ENCODE results near the gene SNX32. TPM values are rescaled to one million over a fixed set of nuclear protein-coding genes. Genes with fewer than 3 reads are reported as not detected.

SNX32 gene
- total RNA-seq, 2 donors from 2014 or later, result 0.52 to 0.65 TPM

DNA sequence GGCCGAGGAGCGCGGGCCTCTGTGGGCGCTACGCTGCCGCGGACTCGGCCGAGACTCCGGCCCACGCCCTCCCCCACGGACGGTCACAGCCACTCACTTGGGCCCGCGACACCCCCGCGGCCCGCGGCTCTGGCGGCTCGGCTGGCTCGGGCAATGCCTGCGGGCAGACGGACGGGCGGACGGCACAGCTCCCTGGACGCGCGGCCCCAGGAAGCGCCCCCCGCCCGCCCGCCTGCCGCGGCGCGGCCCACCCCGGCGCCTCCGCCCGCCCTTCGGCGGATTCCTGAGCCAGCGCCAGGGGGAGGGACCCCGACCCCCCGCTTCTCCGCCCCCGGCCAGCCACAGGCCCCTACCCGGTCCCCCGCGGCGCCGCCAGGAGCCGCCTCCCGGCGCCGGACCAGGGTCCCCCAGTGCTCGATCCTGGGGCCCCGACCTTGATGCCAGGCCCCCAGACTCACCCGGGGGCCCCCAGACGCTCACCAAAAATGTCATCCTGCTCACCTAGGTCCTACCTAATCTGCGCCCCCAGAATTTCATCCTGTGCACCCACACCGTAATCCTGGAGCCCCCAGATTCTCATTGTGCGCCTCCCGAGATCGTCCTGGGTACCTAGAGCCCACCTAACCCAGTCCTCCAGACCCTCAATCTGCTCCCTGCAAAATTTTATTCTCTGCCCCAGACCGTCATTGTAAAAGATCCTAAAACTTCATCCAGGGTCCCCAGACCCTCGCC, 39.0 kb downstream of the SNX32 start, which contains the start of gene EFEMP2:
EFEMP2 (minus strand) TSS at position 215 of the 732 bp plus-strand sequence. CDS start 446 bp downstream, outside the sequence.
- intact Hi-C loops (cut with DNase I), result no loop called here
- DNase-seq (ENCODE audit: low spot score), result peak; percentile 83

DNA sequence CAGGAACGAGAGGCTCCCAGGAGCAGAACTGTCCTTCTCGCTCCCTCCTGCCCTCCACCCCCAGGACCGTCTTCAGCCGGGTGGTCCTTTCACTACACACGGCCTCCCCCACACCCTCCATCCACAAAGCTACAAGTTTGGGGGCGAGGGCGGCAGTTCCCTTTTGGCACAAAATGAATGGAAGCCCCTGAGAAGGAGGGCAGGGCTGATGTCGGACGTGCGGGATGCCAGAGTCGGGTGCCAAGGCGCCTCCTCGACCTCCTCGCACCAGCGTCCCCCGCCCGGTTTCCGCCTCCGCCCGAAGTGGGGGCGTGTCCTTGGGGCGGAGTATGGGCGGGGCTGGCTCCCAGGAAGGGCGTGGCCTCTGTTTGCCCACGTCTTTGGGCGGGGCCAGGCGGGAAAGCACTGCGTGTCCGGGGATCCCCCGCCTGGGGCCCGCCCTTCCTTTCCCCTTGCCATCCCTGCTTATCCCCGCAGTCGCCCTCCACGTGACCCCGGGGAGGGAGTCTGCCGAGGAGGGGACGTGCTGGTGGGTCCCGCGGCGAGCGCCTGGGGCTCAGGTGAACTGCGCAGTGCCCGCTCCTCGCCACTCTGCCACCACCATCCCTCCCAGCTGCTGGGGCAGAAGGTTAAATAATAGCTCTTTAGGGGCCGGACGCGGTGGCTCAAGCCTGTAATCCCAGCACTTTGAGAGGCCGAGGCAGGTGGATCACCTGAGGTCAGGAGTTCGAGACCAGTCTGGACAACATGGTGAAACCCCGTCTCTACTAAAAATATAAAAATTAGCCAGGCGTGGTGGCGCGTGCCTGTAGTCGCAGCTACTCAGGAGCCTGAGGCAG, 39.8 kb downstream of the SNX32 start:
- intact Hi-C loops (cut with DNase I), result no loop called here
- peak; percentile 99 for DNase-seq (ENCODE audit: low spot score)

DNA sequence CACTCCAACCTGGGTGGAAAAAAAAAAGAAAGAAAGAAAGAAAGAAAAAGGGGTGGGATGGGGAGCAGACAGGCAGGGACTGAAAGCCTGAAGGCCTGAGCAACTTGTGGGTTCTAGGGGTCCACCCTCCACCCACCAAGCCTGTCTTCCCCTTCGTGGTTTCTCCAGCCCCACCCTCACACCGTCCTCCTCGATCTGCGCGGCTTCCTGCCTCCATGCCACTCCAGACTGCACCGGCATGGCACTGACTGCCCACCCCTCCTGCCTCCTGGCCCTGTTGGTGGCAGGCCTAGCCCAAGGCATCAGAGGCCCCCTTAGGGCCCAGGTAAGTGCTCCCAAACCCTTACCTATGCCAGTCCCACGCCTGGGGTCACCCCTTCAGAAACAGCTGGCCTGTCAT, 45.9 kb downstream of the SNX32 start, which contains the start of gene CTSW:
CTSW (plus strand) TSS at position 221 of the 400 bp plus-strand sequence; CDS start at position 239, 18 bp downstream.
- no peak for DNase-seq (ENCODE audit: low spot score)
- intact Hi-C loops (cut with DNase I), result loop anchor here (5.0 to 10.0 kb wide), 2 partner anchors 85 to 108 kb away; partner anchors contain the start of gene SART1 (in 1 of the 2)

DNA sequence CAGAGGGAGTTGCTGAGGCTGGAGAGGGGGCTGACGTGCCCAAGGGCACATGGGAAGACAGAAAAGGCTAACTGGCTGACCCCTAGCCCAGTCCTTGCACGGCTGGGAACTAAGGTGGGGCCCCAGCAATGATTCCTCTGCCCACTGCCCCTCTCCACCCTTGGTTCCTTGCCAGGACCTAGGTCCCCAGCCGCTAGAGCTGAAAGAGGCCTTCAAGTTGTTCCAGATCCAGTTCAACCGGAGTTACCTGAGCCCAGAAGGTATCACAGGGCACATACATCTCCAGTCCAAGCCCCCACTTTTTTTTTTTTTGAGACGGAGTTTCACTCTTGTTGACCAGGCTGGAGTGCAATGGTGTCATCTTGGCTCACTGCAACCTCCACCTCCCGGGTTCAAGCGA, 46.3 kb downstream of the SNX32 start:
- no peak for DNase-seq (ENCODE audit: low spot score)
- intact Hi-C loops (cut with DNase I), result loop anchor here (5.0 to 10.0 kb wide), 2 partner anchors 85 to 107 kb away; partner anchors contain the start of gene SART1 (in 1 of the 2)

DNA sequence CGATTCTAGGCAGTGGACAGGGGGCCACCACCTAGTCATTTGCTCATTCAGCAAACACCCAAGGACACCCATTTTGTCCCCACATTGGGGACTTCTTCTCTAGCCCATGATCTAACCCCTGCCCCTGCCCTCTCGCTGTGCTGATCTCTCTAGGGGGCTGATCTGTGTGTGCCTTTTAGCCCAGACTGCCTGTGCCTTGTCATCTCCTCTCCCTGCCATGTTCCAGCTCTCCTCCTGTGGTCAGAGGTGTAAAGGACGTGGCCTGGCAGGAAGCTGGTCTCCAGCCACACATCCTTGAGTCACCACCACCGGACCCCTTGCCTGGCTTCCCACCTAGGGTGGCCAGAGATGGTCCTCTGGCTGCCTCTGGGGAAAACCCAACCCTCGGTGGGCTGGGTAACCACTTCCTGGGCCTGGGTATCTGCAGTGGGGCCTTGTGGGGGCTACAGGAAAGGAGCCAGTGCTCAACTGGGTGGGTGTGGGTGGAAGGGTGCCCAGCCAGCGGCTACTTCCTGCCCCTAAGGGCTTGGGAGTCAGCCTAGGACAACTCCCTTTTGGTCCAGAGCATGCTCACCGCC, 47.2 kb downstream of the SNX32 start:
- no peak for DNase-seq (ENCODE audit: low spot score)
- intact Hi-C loops (cut with DNase I), result loop anchor here (5.0 to 10.0 kb wide), 2 partner anchors 84 to 106 kb away; partner anchors contain the start of gene SART1 (in 1 of the 2)

DNA sequence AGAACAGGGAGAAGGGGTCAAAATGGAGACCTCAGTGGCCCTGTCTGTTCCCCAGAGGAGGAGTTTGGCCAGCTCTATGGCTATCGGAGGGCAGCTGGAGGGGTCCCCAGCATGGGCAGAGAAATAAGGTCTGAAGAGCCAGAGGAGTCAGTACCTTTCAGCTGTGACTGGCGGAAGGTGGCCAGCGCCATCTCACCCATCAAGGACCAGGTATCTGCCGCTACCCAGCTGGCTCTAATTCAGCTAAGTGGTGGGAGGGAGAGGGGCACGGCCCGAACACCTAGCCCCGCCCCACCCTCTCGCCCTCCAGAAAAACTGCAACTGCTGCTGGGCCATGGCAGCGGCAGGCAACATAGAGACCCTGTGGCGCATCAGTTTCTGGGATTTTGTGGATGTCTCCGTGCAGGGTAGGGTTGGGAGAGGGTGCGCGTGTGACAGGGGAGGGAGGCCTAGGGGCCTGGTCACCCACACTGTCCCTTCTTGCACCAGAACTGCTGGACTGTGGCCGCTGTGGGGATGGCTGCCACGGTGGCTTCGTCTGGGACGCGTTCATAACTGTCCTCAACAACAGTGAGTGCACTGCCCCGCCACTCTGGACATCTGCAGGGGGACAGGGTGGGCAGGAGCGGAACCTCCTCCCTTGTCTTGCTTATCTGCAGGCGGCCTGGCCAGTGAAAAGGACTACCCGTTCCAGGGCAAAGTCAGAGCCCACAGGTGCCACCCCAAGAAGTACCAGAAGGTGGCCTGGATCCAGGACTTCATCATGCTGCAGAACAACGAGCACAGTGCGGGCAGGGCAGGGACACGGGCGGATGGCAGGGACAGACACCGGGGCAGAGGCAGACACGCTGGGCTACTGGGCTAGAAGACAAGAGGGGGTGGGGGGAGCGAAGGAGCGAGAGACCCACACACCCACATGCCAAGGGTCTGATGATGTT, 48.6 kb downstream of the SNX32 start:
- no peak for DNase-seq (ENCODE audit: low spot score)
- intact Hi-C loops (cut with DNase I), result loop anchor here (5.0 to 10.0 kb wide), 2 partner anchors 82 to 105 kb away; partner anchors contain the start of gene SART1 (in 1 of the 2)

DNA sequence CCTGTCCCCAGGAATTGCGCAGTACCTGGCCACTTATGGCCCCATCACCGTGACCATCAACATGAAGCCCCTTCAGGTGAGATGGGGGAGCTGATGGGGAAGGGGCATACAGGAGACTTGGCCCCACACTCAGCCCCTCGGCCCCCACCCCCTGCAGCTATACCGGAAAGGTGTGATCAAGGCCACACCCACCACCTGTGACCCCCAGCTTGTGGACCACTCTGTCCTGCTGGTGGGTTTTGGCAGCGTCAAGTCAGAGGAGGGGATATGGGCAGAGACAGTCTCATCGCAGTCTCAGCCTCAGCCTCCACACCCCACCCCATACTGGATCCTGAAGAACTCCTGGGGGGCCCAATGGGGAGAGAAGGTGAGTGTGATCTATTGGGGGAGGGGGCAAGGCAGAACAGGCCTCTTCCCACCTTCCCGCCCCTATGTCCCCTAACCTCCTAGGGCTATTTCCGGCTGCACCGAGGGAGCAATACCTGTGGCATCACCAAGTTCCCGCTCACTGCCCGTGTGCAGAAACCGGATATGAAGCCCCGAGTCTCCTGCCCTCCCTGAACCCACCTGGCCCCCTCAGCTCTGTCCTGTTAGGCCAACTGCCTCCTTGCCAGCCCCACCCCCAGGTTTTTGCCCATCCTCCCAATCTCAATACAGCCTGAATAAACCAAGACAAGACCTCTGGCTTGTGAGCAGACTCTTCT, 49.4 kb downstream of the SNX32 start:
- no peak for DNase-seq (ENCODE audit: low spot score)
- intact Hi-C loops (cut with DNase I), result loop anchor here (5.0 to 10.0 kb wide), 2 partner anchors 82 to 104 kb away; partner anchors contain the start of gene SART1 (in 1 of the 2)

DNA sequence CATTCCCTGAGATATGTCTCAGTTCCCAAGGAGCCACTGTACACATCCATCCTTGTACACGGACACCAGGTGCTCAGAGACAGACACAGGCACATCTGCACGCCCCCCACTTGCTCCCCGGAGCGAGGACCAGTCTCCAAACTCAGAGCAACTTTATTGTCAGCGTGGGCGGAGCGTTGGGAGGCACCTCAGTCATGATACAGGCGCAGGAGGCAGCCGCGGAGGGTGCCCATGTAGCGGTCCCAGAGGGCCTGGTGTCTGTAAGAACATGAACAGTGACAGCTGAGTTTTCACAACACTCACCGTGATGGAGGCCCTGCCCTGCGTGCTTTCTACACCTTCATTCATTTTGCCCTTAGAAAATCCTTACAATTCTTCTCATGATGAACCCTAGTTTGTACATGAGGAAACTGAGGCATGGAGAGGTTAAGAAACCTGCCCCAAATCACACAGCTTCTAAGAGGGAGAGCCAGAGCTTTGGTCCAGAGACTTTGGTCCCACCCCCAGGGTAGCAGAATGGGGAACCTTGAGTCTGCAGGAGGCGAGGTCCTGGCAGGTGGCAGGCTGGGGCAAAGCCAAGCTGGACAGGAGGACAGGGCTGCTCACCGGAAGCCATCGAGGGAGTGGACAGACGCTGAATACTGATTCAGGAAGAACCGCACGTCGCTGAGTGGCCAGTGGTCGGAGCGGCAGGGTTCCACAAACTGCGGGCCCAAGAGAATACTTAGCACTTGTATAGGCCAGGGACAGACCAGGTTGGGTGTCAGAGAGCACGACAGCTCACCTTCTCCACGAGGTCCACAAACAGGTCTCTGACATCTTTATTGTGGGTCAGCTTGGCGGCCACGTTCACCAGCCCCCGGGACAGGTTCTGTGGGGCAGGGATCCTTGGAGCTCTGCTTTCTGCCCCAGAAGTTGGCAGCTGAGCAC, 50.3 kb downstream of the SNX32 start:
- intact Hi-C loops (cut with DNase I), result loop anchor here (2.0 to 10.0 kb wide), 3 partner anchors 81 to 105 kb away; partner anchors contain the start of gene SART1 (in 1 of the 2)
- DNase-seq (ENCODE audit: low spot score), result no peak

DNA sequence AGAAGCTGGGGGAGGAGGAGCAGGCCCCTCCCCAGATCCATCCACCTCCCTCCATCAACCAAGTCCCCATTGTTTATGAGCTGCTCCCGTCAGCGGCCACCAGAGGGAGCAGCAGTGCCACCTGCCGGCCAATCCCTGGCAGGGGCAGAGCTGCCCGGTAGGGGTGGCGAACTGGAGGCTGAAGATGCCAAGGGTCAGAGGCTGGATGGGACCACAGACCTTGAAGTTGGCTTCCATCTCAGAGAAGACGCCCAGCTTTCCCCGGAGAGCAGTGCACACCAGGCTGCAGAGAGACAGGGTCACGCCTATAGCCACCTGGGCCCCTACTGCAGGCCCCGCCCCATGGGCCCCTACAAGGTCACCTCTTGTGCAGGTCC, 50.9 kb downstream of the SNX32 start:
- intact Hi-C loops (cut with DNase I), result loop anchor here (2.0 to 10.0 kb wide), 3 partner anchors 80 to 104 kb away; partner anchors contain the start of gene SART1 (in 1 of the 2)
- peak; percentile 91 for DNase-seq (ENCODE audit: low spot score)

DNA sequence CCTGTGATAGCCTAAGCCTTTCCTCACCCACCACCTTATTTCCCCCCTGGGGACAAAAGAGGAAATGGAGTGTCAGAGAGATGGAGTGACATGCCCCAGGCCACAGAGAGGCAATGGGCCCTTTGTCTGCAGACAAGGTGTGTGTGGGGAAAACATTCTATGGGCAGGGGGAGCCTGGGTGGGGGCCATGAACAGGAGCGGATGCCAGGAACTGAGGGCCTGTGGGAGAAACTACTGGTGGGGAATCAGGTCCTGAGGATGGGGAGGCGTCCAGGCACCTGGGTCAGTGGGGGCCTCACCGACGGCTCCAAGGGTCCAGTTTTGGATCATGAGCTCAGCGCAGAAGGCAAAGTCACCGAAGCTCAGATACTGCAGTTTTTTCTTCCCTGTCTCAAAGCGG, 51.5 kb downstream of the SNX32 start:
- no peak for DNase-seq (ENCODE audit: low spot score)
- intact Hi-C loops (cut with DNase I), result loop anchor here in 1 of 2 donors (2.0 to 10.0 kb wide), 2 partner anchors 80 to 104 kb away; partner anchors contain the start of gene SART1

DNA sequence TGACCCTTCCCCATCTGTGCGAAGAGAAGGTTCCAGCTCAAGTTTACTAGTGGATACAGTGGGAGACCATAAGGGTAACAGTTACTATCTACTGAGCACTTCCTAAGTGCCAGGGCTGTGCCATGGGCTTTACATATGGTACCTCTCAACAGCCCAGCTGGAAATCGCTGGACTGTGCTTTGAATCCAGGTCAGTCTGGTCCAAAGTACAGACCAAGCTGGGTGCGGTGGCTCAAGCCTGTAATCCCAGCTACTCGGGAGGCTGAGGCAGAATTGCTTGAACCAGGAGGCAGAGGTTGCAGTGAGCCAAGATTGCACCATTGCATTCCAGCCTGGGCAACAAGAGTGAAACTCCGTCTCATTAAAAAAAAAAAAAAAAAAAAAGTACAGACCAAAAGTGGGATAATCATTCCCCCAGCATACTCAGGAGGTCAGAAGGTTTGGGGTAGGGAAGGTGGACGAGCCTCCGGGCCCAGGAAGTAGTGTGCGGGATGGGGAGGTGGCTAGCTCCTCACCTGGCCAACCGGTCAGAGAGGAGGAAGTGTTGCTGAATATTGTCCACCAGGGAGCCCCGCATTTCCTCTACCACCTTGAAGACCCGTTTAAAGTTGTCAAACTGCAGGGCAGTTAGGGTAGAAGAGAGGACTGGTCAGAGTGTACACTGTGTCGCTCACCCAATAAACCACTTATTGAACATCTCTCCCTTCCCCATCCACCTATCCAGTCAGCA, 52.2 kb downstream of the SNX32 start:
- no peak for DNase-seq (ENCODE audit: low spot score)
- intact Hi-C loops (cut with DNase I), result loop anchor here in 1 of 2 donors (2.0 to 10.0 kb wide), 2 partner anchors 79 to 103 kb away; partner anchors contain the start of gene SART1

DNA sequence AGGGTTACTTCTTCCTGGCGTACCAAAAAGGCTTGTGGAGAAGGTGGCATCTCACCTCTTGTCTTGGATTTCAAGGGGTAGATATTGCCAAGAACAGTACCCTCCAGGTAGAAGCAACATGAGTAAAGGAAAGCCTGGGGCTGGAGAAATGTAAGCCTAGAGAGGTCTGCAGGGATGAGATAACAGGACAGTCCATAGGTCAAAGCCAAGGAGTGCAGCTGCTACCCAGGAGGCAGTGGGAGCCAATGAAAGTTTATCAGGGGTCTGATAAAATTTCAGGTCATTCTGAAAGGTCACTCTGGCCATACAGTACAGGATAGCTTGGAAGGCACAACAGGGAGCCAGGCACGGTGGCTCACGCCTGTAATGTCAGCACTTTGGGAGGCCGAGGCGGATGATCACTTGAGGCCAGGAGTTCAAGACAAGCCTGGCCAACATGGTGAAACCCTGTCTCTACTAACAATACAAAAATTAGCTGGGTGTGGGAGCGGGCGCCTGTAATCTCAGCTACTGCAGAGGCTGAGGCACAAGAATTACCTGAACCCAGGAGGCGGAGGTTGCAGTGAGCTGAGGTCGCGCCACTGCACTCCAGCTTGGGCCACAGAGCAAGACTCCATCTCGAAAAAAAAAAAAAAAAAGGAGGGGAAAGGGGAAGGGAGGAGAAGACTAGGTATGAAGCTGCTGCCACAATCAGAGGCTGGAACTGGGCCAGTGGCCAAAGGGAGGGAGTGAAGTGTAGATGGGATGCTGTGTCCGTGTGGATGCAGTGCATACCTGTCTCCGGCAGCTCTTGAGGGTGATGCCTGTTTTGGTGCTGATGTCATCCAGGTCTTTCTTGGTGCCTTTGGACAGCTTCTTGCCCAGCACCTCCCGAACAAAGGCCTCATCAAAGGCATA, 53.3 kb downstream of the SNX32 start:
- DNase-seq (ENCODE audit: low spot score), result no peak
- intact Hi-C loops (cut with DNase I), result loop anchor here in 1 of 2 donors (10.0 kb wide), 1 partner anchor 78 kb away; the partner anchor contains the start of gene SART1

DNA sequence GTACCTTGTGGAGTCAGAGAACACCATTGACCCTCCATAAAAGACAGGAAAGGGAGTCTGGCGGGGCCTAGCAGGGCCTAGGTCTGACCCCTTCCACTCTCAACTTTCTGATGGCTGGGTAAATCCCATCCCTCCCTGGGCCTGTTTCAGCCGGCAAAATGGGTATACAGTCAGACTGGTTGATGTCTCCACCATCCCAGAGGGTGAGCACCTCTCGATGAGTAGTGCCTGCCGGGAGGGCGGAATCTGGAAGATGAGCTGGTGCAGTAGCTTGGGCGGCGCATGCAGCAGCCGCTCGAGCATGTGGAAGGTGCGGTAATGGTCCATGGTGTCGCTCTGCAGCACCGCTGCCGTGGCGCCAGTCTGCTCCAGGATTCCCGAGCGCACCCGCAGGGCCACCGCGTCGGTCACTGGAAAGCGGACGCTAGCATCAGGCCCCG, 54.0 kb downstream of the SNX32 start:
- intact Hi-C loops (cut with DNase I), result loop anchor here in 1 of 2 donors (10.0 kb wide), 1 partner anchor 77 kb away; the partner anchor contains the start of gene SART1
- DNase-seq (ENCODE audit: low spot score), result no peak

DNA sequence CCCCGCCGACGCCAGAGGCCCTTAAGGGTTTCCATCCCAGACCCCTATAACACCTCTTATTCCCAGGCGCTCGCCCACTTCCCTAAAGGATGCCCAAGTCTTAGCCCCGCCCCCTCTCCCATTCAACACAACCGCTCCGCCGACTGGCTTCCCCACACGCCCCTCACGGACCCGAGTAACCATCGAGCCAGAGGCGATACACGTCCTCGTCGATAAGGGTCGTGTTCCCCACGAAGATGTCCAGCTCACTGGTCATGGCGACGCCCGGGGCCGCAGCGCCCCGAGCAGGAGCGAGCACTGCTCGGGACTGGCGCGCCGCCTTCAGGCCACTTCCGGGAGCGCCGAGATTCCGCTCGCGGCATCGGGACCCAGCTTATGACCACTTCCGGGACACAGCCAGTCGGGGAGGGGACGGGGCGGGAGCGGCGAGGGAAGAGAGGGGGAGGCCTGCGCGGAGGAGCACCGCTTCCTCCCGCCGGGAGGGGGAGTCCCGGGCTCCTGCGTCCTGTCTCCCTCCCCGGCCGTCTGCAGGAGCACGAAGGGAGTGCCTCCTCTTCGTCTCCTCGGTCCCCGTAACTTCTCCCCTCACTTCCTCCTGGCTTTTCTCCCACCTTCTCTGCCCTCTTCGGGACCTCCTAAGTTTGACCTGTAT, 54.5 kb downstream of the SNX32 start, which contains the start of gene FIBP:
FIBP (minus strand) TSS at position 309 of the 652 bp plus-strand sequence; CDS start at position 256, 53 bp downstream.
- intact Hi-C loops (cut with DNase I), result loop anchor here in 1 of 2 donors (10.0 kb wide), 1 partner anchor 77 kb away; the partner anchor contains the start of gene SART1
- DNase-seq (ENCODE audit: low spot score), result peak; percentile 99

Measured in posterior vena cava (tissue), 2 donors.